ENCODE data around the gene TUBB4B.

Gene TUBB4B

DNA sequence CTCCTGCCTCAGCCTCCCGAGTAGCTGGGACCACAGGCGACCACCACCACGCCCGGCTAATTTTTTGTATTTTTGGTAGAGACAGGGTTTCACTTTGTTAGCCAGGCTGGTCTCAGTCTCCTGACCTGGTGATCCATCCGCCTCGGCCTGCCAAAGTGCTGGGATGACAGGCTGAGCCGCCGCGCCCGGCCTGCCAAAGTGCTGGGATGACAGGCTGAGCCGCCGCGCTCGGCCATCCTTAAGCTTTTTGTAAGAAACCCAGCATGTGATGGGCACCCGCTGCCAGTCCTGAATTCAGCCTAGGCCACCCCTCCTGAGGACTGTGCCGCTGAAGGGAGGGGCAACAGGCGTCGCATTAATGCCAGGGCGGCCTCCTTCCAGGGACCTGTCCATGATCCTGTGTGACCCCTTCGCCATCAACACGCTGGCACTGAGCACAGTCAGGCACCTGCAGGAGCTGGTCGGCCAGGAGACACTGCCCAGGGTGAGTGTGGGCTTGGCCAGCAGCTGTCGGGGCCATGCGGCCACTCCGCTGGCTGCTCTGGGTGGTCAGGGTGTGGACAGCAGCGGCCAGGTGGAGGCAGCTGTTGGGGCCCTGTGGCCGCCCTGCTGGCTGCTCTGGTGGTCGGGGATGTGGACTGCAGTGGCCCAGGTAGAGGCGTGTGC lies 24.5 kb downstream of the TUBB4B start:
- Histone ChIP-seq H3K4me2 (ENCODE audit: low read length) (no peak overlapping the region), H3K4me3 (ENCODE audit: low read length) (no peak overlapping the region), H3K27me3 (ENCODE audit: control insufficient read depth, insufficient read depth, low read length) (no peaks in the 10 kb centered on the region), H3K4me1 (ENCODE audit: control insufficient read depth, insufficient read depth, low read length) (peaks cover 5% of the 10 kb centered on the region), H3K9ac (ENCODE audit: low read depth, low read length) (no peak overlapping the region), H3K36me3 (ENCODE audit: insufficient read depth, low read length) (peaks cover 56% of the 10 kb centered on the region), H3K9me3 (replicated peaks; ENCODE audit: low read length) (no peaks in the 10 kb centered on the region)

DNA sequence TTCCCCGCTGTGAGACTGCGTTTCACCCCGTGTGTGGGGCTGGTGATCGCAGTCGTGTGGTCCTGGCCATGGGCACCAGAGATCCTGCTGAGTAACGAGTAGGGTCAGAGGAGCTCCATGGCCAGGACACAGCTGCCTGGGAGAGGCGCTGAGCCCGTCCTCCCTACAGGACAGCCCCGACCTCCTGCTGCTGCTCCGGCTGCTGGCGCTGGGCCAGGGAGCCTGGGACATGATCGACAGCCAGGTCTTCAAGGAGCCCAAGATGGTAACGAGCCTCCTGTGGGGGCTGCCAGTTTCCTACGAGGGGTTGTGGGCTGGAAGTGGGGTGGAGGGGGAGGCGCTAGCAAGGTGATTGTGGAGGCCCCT lies 25.1 kb downstream of the TUBB4B start:
- H3K27me3 ChIP-seq (ENCODE audit: control insufficient read depth, insufficient read depth, low read length) = no peaks in the 10 kb centered on the region
- H3K9me3 ChIP-seq (replicated peaks; ENCODE audit: low read length) = no peaks in the 10 kb centered on the region
- H3K4me2 ChIP-seq (ENCODE audit: low read length) = no peak overlapping the region
- H3K9ac ChIP-seq (ENCODE audit: low read depth, low read length) = no peak overlapping the region
- peaks cover 59% of the 10 kb centered on the region for H3K36me3 ChIP-seq (ENCODE audit: insufficient read depth, low read length)
- no peak overlapping the region for H3K4me3 ChIP-seq (ENCODE audit: low read length)
- peaks cover 5% of the 10 kb centered on the region for H3K4me1 ChIP-seq (ENCODE audit: control insufficient read depth, insufficient read depth, low read length)

- H3K9me3 ChIP-seq (replicated peaks; ENCODE audit: low read length) = no peaks in the 10 kb centered on the region
- H3K27me3 ChIP-seq (ENCODE audit: control insufficient read depth, insufficient read depth, low read length) = no peaks in the 10 kb centered on the region
- peaks cover 5% of the 10 kb centered on the region for H3K4me1 ChIP-seq (ENCODE audit: control insufficient read depth, insufficient read depth, low read length)
- H3K4me3 ChIP-seq (ENCODE audit: low read length) = no peak overlapping the region
- H3K36me3 ChIP-seq (ENCODE audit: insufficient read depth, low read length) = peaks cover 62% of the 10 kb centered on the region
- H3K4me2 ChIP-seq (ENCODE audit: low read length) = no peak overlapping the region
- no peak overlapping the region for H3K9ac ChIP-seq (ENCODE audit: low read depth, low read length)
These were observed 25.7 kb downstream of the TUBB4B start for GRCh38 chr9:137266585-137267453.

DNA sequence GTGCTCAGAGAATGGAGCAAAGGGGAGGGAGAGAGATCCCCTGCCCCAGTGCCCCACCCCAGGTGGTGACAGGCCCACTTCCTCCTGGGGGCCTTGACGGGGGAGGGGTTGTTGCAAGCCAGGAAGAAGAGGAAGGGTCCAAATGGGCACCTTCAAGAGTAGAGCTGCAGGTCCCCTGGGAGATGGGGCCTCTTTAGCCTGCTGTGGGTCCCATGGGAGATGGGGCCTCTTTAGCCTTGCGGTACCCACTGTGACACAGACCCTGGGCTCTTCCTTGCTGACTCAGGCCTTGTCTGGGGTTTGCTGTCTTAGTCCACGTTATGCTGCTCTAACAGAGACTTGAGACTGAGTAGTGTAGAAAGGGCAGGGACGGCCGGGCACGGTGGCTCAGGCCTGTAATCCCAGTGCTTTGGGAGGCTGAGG lies 26.9 kb downstream of the TUBB4B start:
- Histone ChIP-seq H3K4me1 (ENCODE audit: control insufficient read depth, insufficient read depth, low read length) (peaks cover 3% of the 10 kb centered on the region), H3K9ac (ENCODE audit: low read depth, low read length) (no peak overlapping the region), H3K36me3 (ENCODE audit: insufficient read depth, low read length) (peaks cover 65% of the 10 kb centered on the region), H3K27me3 (ENCODE audit: control insufficient read depth, insufficient read depth, low read length) (no peaks in the 10 kb centered on the region), H3K4me2 (ENCODE audit: low read length) (no peak overlapping the region), H3K4me3 (ENCODE audit: low read length) (no peak overlapping the region), H3K9me3 (replicated peaks; ENCODE audit: low read length) (no peaks in the 10 kb centered on the region)

DNA sequence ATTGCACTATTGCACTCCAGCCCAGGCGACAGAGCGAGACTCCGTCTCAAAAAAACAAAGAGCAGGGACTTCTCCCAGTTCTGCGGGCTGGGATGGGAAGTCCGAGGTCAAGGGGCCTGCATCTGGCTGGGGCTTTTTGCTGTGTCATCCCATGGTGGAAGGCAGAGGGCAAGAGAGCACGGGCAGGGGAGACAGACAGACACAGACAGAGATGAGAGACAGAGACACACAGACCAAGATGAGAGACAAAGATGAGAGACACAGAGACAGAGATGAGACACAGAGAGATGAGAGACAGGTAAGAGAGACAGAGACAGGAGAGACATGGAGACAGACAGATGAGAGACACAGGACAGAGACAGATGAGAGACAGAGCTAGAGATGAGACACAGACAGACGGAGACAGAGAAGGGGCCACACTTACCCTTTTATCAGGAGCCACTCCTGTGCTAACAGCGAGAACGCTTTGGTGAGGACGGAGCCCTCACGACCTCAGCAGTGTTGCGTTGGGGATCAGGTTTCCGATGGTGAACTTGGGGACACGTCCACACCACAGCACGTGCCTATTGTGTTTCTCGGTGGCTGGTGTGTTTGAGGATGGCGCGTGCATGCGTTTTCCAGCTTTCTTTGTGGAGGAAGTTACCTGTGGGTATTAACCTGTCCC lies 27.6 kb downstream of the TUBB4B start:
- Histone ChIP-seq H3K9ac (ENCODE audit: low read depth, low read length) (no peak overlapping the region), H3K4me3 (ENCODE audit: low read length) (no peak overlapping the region), H3K36me3 (ENCODE audit: insufficient read depth, low read length) (peaks cover 68% of the 10 kb centered on the region), H3K9me3 (replicated peaks; ENCODE audit: low read length) (no peaks in the 10 kb centered on the region), H3K4me2 (ENCODE audit: low read length) (no peak overlapping the region), H3K4me1 (ENCODE audit: control insufficient read depth, insufficient read depth, low read length) (peaks cover 3% of the 10 kb centered on the region), H3K27me3 (ENCODE audit: control insufficient read depth, insufficient read depth, low read length) (no peaks in the 10 kb centered on the region)

GRCh38 chr9:137269231-137269772 lies 28.2 kb downstream of the TUBB4B start:
- Histone ChIP-seq H3K36me3 (ENCODE audit: insufficient read depth, low read length) (peaks cover 62% of the 10 kb centered on the region), H3K9me3 (replicated peaks; ENCODE audit: low read length) (no peaks in the 10 kb centered on the region), H3K9ac (ENCODE audit: low read depth, low read length) (no peak overlapping the region), H3K4me2 (ENCODE audit: low read length) (no peak overlapping the region), H3K4me1 (ENCODE audit: control insufficient read depth, insufficient read depth, low read length) (peaks cover 3% of the 10 kb centered on the region), H3K4me3 (ENCODE audit: low read length) (no peak overlapping the region), H3K27me3 (ENCODE audit: control insufficient read depth, insufficient read depth, low read length) (no peaks in the 10 kb centered on the region)

- Histone ChIP-seq H3K9me3 (replicated peaks; ENCODE audit: low read length) (no peaks in the 10 kb centered on the region), H3K9ac (ENCODE audit: low read depth, low read length) (no peak overlapping the region), H3K36me3 (ENCODE audit: insufficient read depth, low read length) (peaks cover 50% of the 10 kb centered on the region), H3K4me1 (ENCODE audit: control insufficient read depth, insufficient read depth, low read length) (peaks cover 9% of the 10 kb centered on the region), H3K4me2 (ENCODE audit: low read length) (no peak overlapping the region), H3K27me3 (ENCODE audit: control insufficient read depth, insufficient read depth, low read length) (no peaks in the 10 kb centered on the region), H3K4me3 (ENCODE audit: low read length) (no peak overlapping the region)
These were observed 30.0 kb downstream of the TUBB4B start for GRCh38 chr9:137270929-137271695.

DNA sequence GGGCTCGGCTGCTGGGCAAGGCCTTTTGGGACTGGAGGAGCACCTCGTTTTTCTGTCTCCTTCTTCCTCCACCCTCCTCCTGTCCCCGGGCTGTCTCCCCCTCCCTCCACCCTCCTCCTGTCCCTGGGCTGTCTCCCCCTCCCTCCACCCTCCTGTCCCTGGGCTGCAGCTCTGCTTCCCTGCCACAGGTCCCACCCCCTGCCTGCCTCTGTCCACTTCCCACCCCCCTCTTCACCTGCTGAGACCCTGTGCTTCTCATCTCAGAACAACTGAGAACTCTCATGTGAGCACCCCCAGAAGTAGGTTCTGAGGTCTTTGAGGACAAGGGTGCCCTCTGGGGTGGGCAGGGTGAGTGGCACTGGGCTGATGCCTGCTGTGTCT lies 30.6 kb downstream of the TUBB4B start:
- H3K4me1 ChIP-seq (ENCODE audit: control insufficient read depth, insufficient read depth, low read length) = peaks cover 14% of the 10 kb centered on the region
- H3K9me3 ChIP-seq (replicated peaks; ENCODE audit: low read length) = no peaks in the 10 kb centered on the region
- H3K27me3 ChIP-seq (ENCODE audit: control insufficient read depth, insufficient read depth, low read length) = no peaks in the 10 kb centered on the region
- H3K4me3 ChIP-seq (ENCODE audit: low read length) = no peak overlapping the region
- peaks cover 46% of the 10 kb centered on the region for H3K36me3 ChIP-seq (ENCODE audit: insufficient read depth, low read length)
- H3K4me2 ChIP-seq (ENCODE audit: low read length) = no peak overlapping the region
- no peak overlapping the region for H3K9ac ChIP-seq (ENCODE audit: low read depth, low read length)

DNA sequence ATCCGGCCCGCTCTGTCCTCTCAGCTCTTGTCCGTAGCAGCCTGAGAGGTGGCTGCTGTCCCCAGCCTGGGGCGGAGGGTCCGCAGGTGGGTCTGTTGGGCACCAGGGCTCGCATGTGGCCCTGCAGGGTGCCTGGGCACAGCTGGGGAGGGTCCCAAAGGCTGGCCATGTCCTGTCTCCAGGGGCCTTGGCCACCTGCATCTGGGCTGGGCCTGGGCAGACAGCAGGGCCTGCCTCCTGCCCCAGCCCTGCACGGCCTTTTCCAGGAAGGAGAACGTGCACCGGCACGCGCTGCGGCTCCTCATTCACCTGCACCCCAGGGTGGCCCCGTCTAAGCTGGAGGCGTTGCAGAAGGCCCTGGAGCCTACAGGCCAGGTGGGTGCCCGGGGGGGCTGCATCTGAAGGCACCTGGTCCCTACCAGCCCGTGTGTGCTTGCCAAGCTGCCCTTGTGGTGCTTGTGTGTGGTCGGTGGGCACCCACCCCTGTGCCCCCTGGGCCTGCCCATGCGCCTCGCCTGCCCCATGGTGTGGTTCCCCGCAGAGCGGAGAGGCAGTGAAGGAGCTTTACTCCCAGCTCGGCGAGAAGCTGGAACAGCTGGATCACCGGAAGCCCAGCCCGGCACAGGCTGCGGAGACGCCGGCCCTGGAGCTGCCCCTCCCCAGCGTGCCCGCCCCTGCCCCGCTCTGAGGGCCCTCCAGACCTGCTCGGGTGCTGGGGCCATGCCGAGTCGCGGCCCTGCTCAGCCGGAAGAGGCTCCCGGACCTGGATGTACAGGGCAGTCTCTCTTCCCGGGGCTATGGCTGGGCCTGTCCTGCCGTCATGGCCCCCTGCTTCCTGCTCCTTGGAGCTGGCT lies 31.4 kb downstream of the TUBB4B start:
- Histone ChIP-seq H3K36me3 (ENCODE audit: insufficient read depth, low read length) (peaks cover 42% of the 10 kb centered on the region), H3K9ac (ENCODE audit: low read depth, low read length) (no peak overlapping the region)

DNA sequence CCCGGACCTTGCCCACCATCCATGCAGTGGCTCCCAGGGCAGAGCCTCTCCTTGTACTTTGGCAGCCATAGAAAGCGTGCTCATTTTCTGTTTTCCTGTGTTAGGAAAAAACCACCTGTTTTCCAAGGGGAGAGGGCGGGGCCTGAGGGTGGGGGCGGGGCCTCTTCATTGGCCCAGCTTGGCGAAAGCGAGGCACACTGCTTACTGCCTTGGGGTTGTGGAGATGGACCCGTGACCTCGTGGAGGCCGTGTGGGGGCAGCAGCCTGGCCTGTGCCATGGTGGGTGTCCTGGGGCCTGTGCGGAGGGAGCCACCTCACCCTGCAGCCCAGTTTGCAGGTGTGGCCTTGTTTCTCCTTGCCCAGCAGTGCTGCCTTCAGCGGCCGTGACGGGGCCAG lies 32.0 kb downstream of the TUBB4B start:
- H3K9ac ChIP-seq (ENCODE audit: low read depth, low read length) = no peak overlapping the region
- H3K4me2 ChIP-seq (ENCODE audit: low read length) = no peak overlapping the region
- no peaks in the 10 kb centered on the region for H3K27me3 ChIP-seq (ENCODE audit: control insufficient read depth, insufficient read depth, low read length)
- H3K4me1 ChIP-seq (ENCODE audit: control insufficient read depth, insufficient read depth, low read length) = peaks cover 28% of the 10 kb centered on the region
- peaks cover 36% of the 10 kb centered on the region for H3K36me3 ChIP-seq (ENCODE audit: insufficient read depth, low read length)
- H3K9me3 ChIP-seq (replicated peaks; ENCODE audit: low read length) = no peaks in the 10 kb centered on the region
- no peak overlapping the region for H3K4me3 ChIP-seq (ENCODE audit: low read length)

More for the DNA sequence above, 31.4 kb downstream of the TUBB4B start:
- H3K4me2 ChIP-seq (ENCODE audit: low read length) = no peak overlapping the region
- no peak overlapping the region for H3K4me3 ChIP-seq (ENCODE audit: low read length)
- no peaks in the 10 kb centered on the region for H3K9me3 ChIP-seq (replicated peaks; ENCODE audit: low read length)
- H3K27me3 ChIP-seq (ENCODE audit: control insufficient read depth, insufficient read depth, low read length) = no peaks in the 10 kb centered on the region
- H3K4me1 ChIP-seq (ENCODE audit: control insufficient read depth, insufficient read depth, low read length) = peaks cover 22% of the 10 kb centered on the region
